ENCODE results near the gene CACNB4.
"Not testable (repeated sequence)": the region's sequence is repeated elsewhere in the genome, so short reads cannot be mapped to it uniquely, and the experiment has no call there.

CACNB4 gene

DNA sequence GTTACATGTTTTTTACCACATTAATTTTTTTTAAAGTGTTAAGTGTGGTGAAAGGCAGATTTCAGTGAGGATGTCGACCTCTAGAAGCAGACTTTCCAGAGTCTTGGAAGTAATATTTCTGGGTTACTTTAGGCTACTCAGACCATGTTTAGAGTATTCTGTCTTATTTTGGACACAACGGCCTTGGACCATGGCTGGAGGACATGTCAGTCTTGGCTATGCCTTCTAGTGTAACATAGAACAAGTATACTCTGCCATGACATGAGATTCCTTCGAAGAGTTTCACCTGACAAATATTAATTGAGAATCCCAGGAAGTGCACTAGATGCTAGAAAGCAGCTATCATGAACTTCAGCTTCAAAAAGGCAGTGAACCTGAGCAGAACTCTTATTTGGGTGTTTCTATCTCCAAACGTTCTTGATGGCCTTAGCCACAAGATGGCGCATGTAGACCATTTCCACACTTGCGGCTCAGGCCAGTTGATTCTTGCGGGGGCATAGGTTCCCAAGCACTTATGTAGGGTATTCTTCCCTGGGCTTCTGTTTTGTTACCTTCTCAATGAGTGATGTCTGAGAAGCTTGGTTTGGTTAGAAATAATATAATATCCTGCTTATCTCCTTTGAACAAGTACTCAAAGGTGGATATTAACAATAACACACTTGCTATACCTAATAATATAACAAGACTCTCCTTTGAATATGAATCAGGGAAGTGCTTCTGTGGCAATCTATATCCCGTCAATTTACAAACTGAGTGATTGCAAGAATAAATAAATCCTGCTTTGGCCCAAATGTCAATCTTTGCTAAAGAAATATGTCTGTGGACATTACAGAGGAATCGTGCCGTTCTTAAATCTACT, 62.0 kb downstream of the CACNB4 start:
- no peak overlapping the region for H3K4me3 ChIP-seq
- no peak overlapping the region for H3K27ac ChIP-seq
- DNase-seq (ENCODE audit: low spot score) = no peak
- peak; percentile 56 for TF ChIP-seq CTCF (IDR thresholded peaks at IDR 0.05)

DNA sequence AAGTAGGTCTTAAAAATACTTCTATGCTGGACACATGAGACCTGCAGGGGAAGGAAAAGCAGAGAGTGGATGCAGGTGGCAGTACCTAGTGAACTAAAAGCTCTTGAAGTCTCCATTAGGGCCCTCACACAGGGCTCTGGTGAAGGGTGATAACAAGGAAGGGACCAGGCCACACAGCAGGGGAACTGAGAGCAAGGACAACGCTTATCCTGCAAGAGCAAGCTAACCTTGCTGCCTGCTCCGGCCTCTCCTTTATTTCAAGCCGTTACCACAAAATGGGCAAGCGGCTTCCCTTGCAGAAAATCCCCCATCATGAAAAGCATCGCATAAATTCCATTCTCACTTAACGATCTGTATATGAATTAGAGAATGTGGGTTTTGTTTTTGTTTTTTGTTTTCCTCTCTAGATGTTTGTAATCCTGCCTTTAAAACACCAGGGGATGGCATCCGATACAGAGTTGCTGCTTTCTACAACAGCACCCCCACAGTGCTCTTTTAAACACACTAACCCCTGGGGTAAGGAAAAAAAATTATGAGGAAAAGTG, 64.5 kb downstream of the CACNB4 start:
- no peak for DNase-seq (ENCODE audit: low spot score)
- Histone ChIP-seq H3K27ac (no peak overlapping the region), H3K4me3 (no peak overlapping the region)
- no peak for TF ChIP-seq CTCF (IDR thresholded peaks at IDR 0.05)

GRCh38 chr2:152033011-152033925, 65.6 kb downstream of the CACNB4 start:
- no peak for TF ChIP-seq CTCF (IDR thresholded peaks at IDR 0.05)
- no peak for DNase-seq (ENCODE audit: low spot score)
- no peak overlapping the region for H3K4me3 ChIP-seq
- H3K27ac ChIP-seq = no peak overlapping the region

- no peak for TF ChIP-seq CTCF (IDR thresholded peaks at IDR 0.05)
- H3K4me3 ChIP-seq = no peak overlapping the region
- no peak overlapping the region for H3K27ac ChIP-seq
- no peak for DNase-seq (ENCODE audit: low spot score)
These were observed 67.0 kb downstream of the CACNB4 start for GRCh38 chr2:152031747-152032306.

DNA sequence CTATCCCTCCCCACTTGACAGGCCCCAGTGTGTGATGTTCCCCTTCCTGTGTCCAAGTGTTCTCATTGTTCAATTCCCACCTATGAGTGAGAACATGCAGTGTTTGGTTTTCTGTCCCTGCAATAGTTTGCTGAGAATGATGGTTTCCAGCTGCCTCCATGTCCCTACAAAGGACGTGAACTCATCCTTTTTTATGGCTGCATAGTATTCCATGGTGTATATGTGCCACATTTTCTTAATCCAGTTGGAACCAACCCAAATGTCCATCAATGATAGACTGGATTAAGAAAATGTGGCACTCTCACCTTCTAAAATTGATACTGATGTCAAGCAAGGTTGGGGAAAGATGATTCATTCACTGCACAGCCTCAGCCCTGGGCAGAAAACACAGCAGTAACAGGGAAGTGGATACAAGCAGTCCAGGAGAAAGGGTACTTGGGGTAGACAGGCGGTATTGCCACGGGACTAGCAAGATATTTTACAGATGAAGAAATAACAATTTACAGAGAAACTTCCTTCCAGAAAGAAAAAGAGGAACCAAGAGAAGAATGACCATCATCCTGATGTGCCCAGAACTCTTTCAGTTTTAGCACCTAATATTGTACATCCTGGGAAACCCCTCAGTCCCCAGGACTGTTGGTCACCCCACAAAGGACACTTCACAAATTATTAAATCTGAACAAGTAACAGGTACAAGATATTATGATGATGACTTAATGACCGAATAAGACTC, 68.1 kb downstream of the CACNB4 start:
- not testable (repeated sequence) for H3K4me3 ChIP-seq; DNase-seq (ENCODE audit: low spot score); H3K27ac ChIP-seq

- TF ChIP-seq CTCF (IDR thresholded peaks at IDR 0.05) = no peak
- Histone ChIP-seq H3K4me3 (no peak overlapping the region), H3K27ac (no peak overlapping the region)
- DNase-seq (ENCODE audit: low spot score) = no peak
These were observed 70.5 kb downstream of the CACNB4 start for GRCh38 chr2:152028182-152028862.
